Stimulated activated CD4-positive, alpha-beta T cell treated with anti-CD3 and anti-CD28 coated beads, Interleukin-1b, Interleukin-23, amount 100 ng/mL, for 4 hours (primary cell): ENCODE data around the gene SCRG1.

Experiments
- DNase-seq, 2 donors: peaks; one replicate each; pipeline ENCODE4 v3.0.0-alpha.2; 2020; ENCODE audit warnings: low read depth in 2 of 2

The SCRG1 gene

GRCh38 chr4:173411106-173411693 lies 12.3 kb upstream of the SCRG1 start:
- no peak for DNase-seq

GRCh38 chr4:173410079-173410478 lies 11.2 kb upstream of the SCRG1 start:
- DNase-seq = no peak

GRCh38 chr4:173405840-173406606 lies 7.1 kb upstream of the SCRG1 start:
- no peak for DNase-seq

GRCh38 chr4:173404296-173404865 lies 5.5 kb upstream of the SCRG1 start:
- DNase-seq = no peak

GRCh38 chr4:173403051-173403450 lies 4.1 kb upstream of the SCRG1 start:
- no peak for DNase-seq

GRCh38 chr4:173401063-173401462 lies 2.1 kb upstream of the SCRG1 start:
- no peak for DNase-seq

GRCh38 chr4:173398220-173398619 lies 696 bp downstream of the SCRG1 start:
- no peak for DNase-seq

- DNase-seq = no peak
Observed at GRCh38 chr4:173397604-173398003, 1.3 kb downstream of the SCRG1 start.

GRCh38 chr4:173391701-173392100 lies 7.2 kb downstream of the SCRG1 start:
- DNase-seq = no peak

- no peak for DNase-seq
Observed at GRCh38 chr4:173386751-173387150, 12.2 kb downstream of the SCRG1 start.

GRCh38 chr4:173382349-173382748 lies 16.6 kb downstream of the SCRG1 start:
- no peak for DNase-seq

- DNase-seq = no peak
Observed at GRCh38 chr4:173381610-173382009, 17.3 kb downstream of the SCRG1 start.

- no peak for DNase-seq
Observed at GRCh38 chr4:173380987-173381386, 17.9 kb downstream of the SCRG1 start.

- DNase-seq = no peak
Observed at GRCh38 chr4:173379929-173380328, 19.0 kb downstream of the SCRG1 start.

- no peak for DNase-seq
Observed at GRCh38 chr4:173374588-173374987, 24.3 kb downstream of the SCRG1 start.

GRCh38 chr4:173371292-173372192 lies 27.4 kb downstream of the SCRG1 start:
- DNase-seq = peak; percentile 10 to 22

GRCh38 chr4:173370477-173371291 lies 28.2 kb downstream of the SCRG1 start, which contains the start of gene SAP30:
SAP30 (plus strand) TSS chr4:173370954; CDS start chr4:173371183, 229 bp downstream.
- DNase-seq = peak; percentile 94 to 95

- peak; percentile 22 to 44 for DNase-seq
Observed at GRCh38 chr4:173370130-173370476, 28.8 kb downstream of the SCRG1 start.

GRCh38 chr4:173367946-173368345 lies 31.0 kb downstream of the SCRG1 start:
- no peak for DNase-seq

GRCh38 chr4:173367285-173367684 lies 31.6 kb downstream of the SCRG1 start:
- no peak for DNase-seq

GRCh38 chr4:173365359-173365996 lies 33.4 kb downstream of the SCRG1 start:
- no peak for DNase-seq
